IPS DF 4.7 (cell line): ENCODE data around the gene CUL5.

Source experiments
- DNase-seq: peaks from one replicate; pipeline ENCODE4 v3.0.0-alpha.2; 2013; ENCODE audit warnings: low spot score; ENCODE audit errors: extremely low read depth

The CUL5 gene

GRCh38 chr11:108008656-108009496, at the start of gene CUL5:
TSS of gene CUL5 (plus strand) at chr11:108008898. CDS start at chr11:108009349, 451 bp downstream.
- DNase-seq, result no peak

- no peak for DNase-seq
These were observed 47.2 kb upstream of the CUL5 start for GRCh38 chr11:107961480-107961879.

GRCh38 chr11:107962181-107962580, 46.5 kb upstream of the CUL5 start:
- DNase-seq, result no peak

GRCh38 chr11:107963091-107963490, 45.6 kb upstream of the CUL5 start:
- no peak for DNase-seq

GRCh38 chr11:107969219-107969618, 39.5 kb upstream of the CUL5 start:
- DNase-seq, result no peak

- no peak for DNase-seq
These were observed 38.6 kb upstream of the CUL5 start for GRCh38 chr11:107970049-107970448.

- DNase-seq, result no peak
These were observed 35.1 kb upstream of the CUL5 start for GRCh38 chr11:107973641-107974040.

GRCh38 chr11:107988397-107989158, 20.1 kb upstream of the CUL5 start:
- DNase-seq, result no peak

GRCh38 chr11:107991868-107992414, 16.8 kb upstream of the CUL5 start:
- DNase-seq, result no peak

- no peak for DNase-seq
These were observed 12.5 kb upstream of the CUL5 start for GRCh38 chr11:107996006-107996776.

GRCh38 chr11:107998761-107999160, 9.9 kb upstream of the CUL5 start:
- no peak for DNase-seq

- DNase-seq, result no peak
These were observed 8.8 kb upstream of the CUL5 start for GRCh38 chr11:107999759-108000455.

- DNase-seq, result no peak
These were observed 6.2 kb upstream of the CUL5 start for GRCh38 chr11:108002476-108002875.

GRCh38 chr11:108003623-108004022, 5.1 kb upstream of the CUL5 start:
- no peak for DNase-seq

- DNase-seq, result no peak
These were observed 879 bp upstream of the CUL5 start for GRCh38 chr11:108007819-108008218.

GRCh38 chr11:108009497-108010370, 1.0 kb downstream of the CUL5 start:
- DNase-seq, result no peak

- no peak for DNase-seq
These were observed 3.5 kb downstream of the CUL5 start for GRCh38 chr11:108012139-108012725.

- no peak for DNase-seq
These were observed 7.9 kb downstream of the CUL5 start for GRCh38 chr11:108016647-108017046.

- no peak for DNase-seq
These were observed 10.0 kb downstream of the CUL5 start for GRCh38 chr11:108018708-108019107.
